ENCODE results near the gene UBXN10.

UBXN10 gene

DNA sequence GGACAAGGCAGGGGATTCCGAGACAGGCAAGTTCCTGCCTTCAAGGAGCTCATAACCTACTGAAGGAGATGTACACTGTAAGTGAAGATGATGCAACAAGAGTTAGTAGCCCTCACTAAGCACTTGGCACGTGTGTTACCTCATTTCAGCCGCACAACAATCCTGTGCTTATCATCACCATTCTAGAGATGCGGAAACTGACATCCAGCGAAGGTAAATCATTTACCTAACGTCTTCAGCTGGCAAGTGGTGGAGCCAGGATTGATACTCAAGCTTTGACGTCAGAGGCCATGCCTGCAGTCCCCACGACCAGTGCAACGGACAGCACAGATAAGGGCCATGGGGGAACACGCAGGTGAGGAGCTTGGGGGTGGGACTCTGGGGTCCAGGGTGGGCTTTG lies 2.9 kb upstream of the UBXN10 start:
- Histone ChIP-seq H3K4me1 (ENCODE audit: low read depth, poor library complexity, severe bottlenecking) (no peaks in the 10 kb centered on the region), H2AFZ (ENCODE audit: low read depth) (no peak overlapping the region), H3K4me2 (no peak overlapping the region), H3K79me2 (ENCODE audit: insufficient read depth, low read depth) (no peaks in the 10 kb centered on the region), H3K27me3 (ENCODE audit: insufficient read depth, low read depth) (peaks cover 33% of the 10 kb centered on the region), H3K36me3 (ENCODE audit: insufficient read depth) (no peaks in the 10 kb centered on the region), H3K27ac (no peak overlapping the region), H4K20me1 (ENCODE audit: insufficient read depth) (no peaks in the 10 kb centered on the region), H3K4me3 (IDR thresholded peaks at IDR 0.05; ENCODE audit: insufficient read depth, low read depth, low read length) (no peak overlapping the region), H3K9ac (no peak overlapping the region)
- no peak for TF ChIP-seq CTCF (conservative IDR thresholded peaks at IDR 0.05; ENCODE audit: low read depth, low read length)

- no peak for TF ChIP-seq CTCF (conservative IDR thresholded peaks at IDR 0.05; ENCODE audit: low read depth, low read length)
- no peak overlapping the region for H3K4me3 ChIP-seq (IDR thresholded peaks at IDR 0.05; ENCODE audit: insufficient read depth, low read depth, low read length)
- no peaks in the 10 kb centered on the region for H3K36me3 ChIP-seq (ENCODE audit: insufficient read depth)
- no peak overlapping the region for H3K9ac ChIP-seq
- no peaks in the 10 kb centered on the region for H3K79me2 ChIP-seq (ENCODE audit: insufficient read depth, low read depth)
- H3K4me2 ChIP-seq: no peak overlapping the region
- no peak overlapping the region for H3K27ac ChIP-seq
- no peak overlapping the region for H2AFZ ChIP-seq (ENCODE audit: low read depth)
- no peaks in the 10 kb centered on the region for H4K20me1 ChIP-seq (ENCODE audit: insufficient read depth)
- no peaks in the 10 kb centered on the region for H3K4me1 ChIP-seq (ENCODE audit: low read depth, poor library complexity, severe bottlenecking)
- H3K27me3 ChIP-seq (ENCODE audit: insufficient read depth, low read depth): peaks cover 39% of the 10 kb centered on the region
Measured at GRCh38 chr1:20183616-20184271, 2.2 kb upstream of the UBXN10 start.

DNA sequence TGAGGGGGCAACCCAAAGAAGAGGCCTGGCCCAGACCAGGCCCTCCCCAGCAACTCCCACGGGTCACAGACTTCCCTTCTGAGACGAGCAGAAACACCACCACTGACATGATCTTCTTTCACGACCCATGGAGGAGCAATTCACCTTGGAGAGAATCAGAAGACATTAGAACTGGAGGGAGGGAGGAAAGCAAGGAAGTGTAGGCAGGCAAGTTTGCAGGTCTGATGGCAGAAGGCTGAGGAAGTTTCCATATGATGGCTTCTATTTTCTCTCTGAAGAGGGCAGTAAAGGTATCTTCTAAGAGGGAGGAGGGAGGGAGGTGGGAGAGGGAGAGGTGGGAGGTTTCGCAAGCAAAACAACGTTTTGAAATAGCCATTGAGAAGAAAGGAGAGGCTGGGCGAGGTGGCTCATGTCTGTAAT lies 1.4 kb upstream of the UBXN10 start:
- Histone ChIP-seq H3K79me2 (ENCODE audit: insufficient read depth, low read depth) (no peaks in the 10 kb centered on the region), H3K4me1 (ENCODE audit: low read depth, poor library complexity, severe bottlenecking) (no peaks in the 10 kb centered on the region), H4K20me1 (ENCODE audit: insufficient read depth) (no peaks in the 10 kb centered on the region), H3K27ac (no peak overlapping the region), H3K4me3 (IDR thresholded peaks at IDR 0.05; ENCODE audit: insufficient read depth, low read depth, low read length) (no peak overlapping the region), H3K4me2 (no peak overlapping the region), H2AFZ (ENCODE audit: low read depth) (no peak overlapping the region), H3K27me3 (ENCODE audit: insufficient read depth, low read depth) (peaks cover 41% of the 10 kb centered on the region), H3K36me3 (ENCODE audit: insufficient read depth) (no peaks in the 10 kb centered on the region), H3K9ac (no peak overlapping the region)
- TF ChIP-seq CTCF (conservative IDR thresholded peaks at IDR 0.05; ENCODE audit: low read depth, low read length): no peak

GRCh38 chr1:20184997-20185833 lies 681 bp upstream of the UBXN10 start:
- no peaks in the 10 kb centered on the region for H4K20me1 ChIP-seq (ENCODE audit: insufficient read depth)
- no peak overlapping the region for H3K9ac ChIP-seq
- no peak overlapping the region for H3K27ac ChIP-seq
- H3K4me3 ChIP-seq (IDR thresholded peaks at IDR 0.05; ENCODE audit: insufficient read depth, low read depth, low read length): no peak overlapping the region
- no peak overlapping the region for H3K4me2 ChIP-seq
- no peaks in the 10 kb centered on the region for H3K4me1 ChIP-seq (ENCODE audit: low read depth, poor library complexity, severe bottlenecking)
- peaks cover 41% of the 10 kb centered on the region for H3K27me3 ChIP-seq (ENCODE audit: insufficient read depth, low read depth)
- TF ChIP-seq CTCF (conservative IDR thresholded peaks at IDR 0.05; ENCODE audit: low read depth, low read length): no peak
- no peak overlapping the region for H2AFZ ChIP-seq (ENCODE audit: low read depth)
- H3K36me3 ChIP-seq (ENCODE audit: insufficient read depth): no peaks in the 10 kb centered on the region
- no peaks in the 10 kb centered on the region for H3K79me2 ChIP-seq (ENCODE audit: insufficient read depth, low read depth)
